ENCODE measurements around the gene GFER. TPM values are rescaled to one million over a fixed set of nuclear protein-coding genes. Genes with fewer than 3 reads are reported as not detected.

GFER gene
- total and polyA plus RNA-seq, 9 of the 15 experiments (the other 6 are each of a cell fraction or from before 2014, with no cell fraction given), result 4.3 to 53.7 (median 19.8) TPM

DNA sequence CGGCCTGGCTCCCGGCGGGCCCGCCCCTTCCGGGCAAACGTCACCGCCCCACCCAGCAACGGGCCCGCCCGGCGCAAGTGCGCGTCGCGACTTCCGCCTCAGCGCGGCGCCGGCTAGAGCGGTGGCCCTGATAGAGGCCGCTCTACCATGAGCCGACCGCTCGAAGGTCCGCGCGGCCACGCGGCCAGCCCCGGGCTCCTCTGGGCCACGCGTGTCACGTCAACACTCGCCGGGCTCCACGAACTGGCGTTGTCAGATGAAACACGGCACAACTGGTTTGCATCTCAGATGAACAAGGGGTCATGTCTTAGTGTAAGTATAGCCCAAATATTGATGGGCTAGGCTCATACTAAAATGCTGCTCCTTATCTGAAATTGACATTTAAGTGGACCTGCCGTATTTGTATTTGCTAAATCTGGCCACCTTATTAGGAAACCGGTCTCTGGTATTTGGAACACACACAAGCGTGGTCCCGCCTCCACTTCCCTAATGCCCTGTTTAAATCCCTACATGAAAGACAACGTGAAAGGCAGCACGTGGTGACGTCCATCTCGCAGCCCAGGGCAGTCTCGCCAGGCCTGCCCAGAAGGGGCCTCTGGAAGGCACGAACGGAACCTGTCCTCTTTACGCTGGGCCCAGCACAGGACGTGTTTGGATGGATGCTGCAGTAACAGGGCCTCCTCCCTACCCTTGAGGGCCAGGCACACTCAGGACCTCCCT, 26.0 kb downstream of the GFER start, which contains the start of gene ZNF598 (continued):
- TF ChIP-seq, protein P1, sequence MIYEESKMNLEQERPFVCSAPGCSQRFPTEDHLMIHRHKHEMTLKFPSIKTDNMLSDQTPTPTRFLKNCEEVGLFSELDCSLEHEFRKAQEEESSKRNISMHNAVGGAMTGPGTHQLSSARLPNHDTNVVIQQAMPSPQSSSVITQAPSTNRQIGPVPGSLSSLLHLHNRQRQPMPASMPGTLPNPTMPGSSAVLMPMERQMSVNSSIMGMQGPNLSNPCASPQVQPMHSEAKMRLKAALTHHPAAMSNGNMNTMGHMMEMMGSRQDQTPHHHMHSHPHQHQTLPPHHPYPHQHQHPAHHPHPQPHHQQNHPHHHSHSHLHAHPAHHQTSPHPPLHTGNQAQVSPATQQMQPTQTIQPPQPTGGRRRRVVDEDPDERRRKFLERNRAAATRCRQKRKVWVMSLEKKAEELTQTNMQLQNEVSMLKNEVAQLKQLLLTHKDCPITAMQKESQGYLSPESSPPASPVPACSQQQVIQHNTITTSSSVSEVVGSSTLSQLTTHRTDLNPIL (CRISPR knock-in tag; IDR thresholded peaks at IDR 0.05), result no peak
- TF ChIP-seq, protein P2, sequence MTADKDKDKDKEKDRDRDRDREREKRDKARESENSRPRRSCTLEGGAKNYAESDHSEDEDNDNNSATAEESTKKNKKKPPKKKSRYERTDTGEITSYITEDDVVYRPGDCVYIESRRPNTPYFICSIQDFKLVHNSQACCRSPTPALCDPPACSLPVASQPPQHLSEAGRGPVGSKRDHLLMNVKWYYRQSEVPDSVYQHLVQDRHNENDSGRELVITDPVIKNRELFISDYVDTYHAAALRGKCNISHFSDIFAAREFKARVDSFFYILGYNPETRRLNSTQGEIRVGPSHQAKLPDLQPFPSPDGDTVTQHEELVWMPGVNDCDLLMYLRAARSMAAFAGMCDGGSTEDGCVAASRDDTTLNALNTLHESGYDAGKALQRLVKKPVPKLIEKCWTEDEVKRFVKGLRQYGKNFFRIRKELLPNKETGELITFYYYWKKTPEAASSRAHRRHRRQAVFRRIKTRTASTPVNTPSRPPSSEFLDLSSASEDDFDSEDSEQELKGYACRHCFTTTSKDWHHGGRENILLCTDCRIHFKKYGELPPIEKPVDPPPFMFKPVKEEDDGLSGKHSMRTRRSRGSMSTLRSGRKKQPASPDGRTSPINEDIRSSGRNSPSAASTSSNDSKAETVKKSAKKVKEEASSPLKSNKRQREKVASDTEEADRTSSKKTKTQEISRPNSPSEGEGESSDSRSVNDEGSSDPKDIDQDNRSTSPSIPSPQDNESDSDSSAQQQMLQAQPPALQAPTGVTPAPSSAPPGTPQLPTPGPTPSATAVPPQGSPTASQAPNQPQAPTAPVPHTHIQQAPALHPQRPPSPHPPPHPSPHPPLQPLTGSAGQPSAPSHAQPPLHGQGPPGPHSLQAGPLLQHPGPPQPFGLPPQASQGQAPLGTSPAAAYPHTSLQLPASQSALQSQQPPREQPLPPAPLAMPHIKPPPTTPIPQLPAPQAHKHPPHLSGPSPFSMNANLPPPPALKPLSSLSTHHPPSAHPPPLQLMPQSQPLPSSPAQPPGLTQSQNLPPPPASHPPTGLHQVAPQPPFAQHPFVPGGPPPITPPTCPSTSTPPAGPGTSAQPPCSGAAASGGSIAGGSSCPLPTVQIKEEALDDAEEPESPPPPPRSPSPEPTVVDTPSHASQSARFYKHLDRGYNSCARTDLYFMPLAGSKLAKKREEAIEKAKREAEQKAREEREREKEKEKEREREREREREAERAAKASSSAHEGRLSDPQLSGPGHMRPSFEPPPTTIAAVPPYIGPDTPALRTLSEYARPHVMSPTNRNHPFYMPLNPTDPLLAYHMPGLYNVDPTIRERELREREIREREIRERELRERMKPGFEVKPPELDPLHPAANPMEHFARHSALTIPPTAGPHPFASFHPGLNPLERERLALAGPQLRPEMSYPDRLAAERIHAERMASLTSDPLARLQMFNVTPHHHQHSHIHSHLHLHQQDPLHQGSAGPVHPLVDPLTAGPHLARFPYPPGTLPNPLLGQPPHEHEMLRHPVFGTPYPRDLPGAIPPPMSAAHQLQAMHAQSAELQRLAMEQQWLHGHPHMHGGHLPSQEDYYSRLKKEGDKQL (CRISPR knock-in tag; IDR thresholded peaks at IDR 0.05; ENCODE audit: borderline replicate concordance), result no peak
- peak; percentile 68 for TF ChIP-seq RBM39 (optimal IDR thresholded peaks at IDR 0.05; ENCODE audit: low read depth, low read length)
- no peak for TF ChIP-seq SMARCC2 (IDR thresholded peaks at IDR 0.05; ENCODE audit: low read depth)
- TF ChIP-seq ZKSCAN3 (CRISPR knock-in tag; IDR thresholded peaks at IDR 0.05), result no peak
- TF ChIP-seq, protein P3, sequence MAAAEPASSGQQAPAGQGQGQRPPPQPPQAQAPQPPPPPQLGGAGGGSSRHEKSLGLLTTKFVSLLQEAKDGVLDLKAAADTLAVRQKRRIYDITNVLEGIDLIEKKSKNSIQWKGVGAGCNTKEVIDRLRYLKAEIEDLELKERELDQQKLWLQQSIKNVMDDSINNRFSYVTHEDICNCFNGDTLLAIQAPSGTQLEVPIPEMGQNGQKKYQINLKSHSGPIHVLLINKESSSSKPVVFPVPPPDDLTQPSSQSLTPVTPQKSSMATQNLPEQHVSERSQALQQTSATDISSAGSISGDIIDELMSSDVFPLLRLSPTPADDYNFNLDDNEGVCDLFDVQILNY (CRISPR knock-in tag; IDR thresholded peaks at IDR 0.05), result peak; percentile 10; the same call in 1 of the 2 replicates
- TF ChIP-seq ETV5 (CRISPR knock-in tag; IDR thresholded peaks at IDR 0.05; ENCODE audit: low read depth), result peak; percentile 76
- TF ChIP-seq, protein P4, sequence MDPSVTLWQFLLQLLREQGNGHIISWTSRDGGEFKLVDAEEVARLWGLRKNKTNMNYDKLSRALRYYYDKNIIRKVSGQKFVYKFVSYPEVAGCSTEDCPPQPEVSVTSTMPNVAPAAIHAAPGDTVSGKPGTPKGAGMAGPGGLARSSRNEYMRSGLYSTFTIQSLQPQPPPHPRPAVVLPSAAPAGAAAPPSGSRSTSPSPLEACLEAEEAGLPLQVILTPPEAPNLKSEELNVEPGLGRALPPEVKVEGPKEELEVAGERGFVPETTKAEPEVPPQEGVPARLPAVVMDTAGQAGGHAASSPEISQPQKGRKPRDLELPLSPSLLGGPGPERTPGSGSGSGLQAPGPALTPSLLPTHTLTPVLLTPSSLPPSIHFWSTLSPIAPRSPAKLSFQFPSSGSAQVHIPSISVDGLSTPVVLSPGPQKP (CRISPR knock-in tag; IDR thresholded peaks at IDR 0.05), result no peak
- no peak for TF ChIP-seq MCM7 (IDR thresholded peaks at IDR 0.05)
- TF ChIP-seq SAP30 (IDR thresholded peaks at IDR 0.05; ENCODE audit: borderline replicate concordance, insufficient read depth, low read depth, low read length, poor library complexity, severe bottlenecking), result peak; percentile 73
- no peak for TF ChIP-seq ZNF232 (CRISPR knock-in tag; IDR thresholded peaks at IDR 0.05)
